ENCODE data around the gene NDUFB8.

Gene NDUFB8

GRCh38 chr10:100553929-100554328 lies 24.3 kb upstream of the NDUFB8 start:
- Histone ChIP-seq H3K27me3 (replicated peaks) (no peaks in the 10 kb centered on the region), H3K4me3 (ENCODE audit: low read depth, low read length) (no peak overlapping the region), H3K36me3 (replicated peaks) (peaks cover 9% of the 10 kb centered on the region), H3K27ac (no peak overlapping the region)
- no peak for TF ChIP-seq CTCF (IDR thresholded peaks at IDR 0.05; ENCODE audit: low read depth, low read length, missing control alignments)
- DNase-seq: no peak
- in situ Hi-C loops (cut with HindIII; ENCODE audit: low pct_ligation_motif_present, low sequenced_read_pairs): no loop called here

- no peak for DNase-seq
Observed at GRCh38 chr10:100551738-100552137, 22.1 kb upstream of the NDUFB8 start.

GRCh38 chr10:100551196-100551595 lies 21.5 kb upstream of the NDUFB8 start:
- DNase-seq: no peak
- Histone ChIP-seq H3K27me3 (replicated peaks) (no peaks in the 10 kb centered on the region), H3K27ac (no peak overlapping the region), H3K36me3 (replicated peaks) (peaks cover 32% of the 10 kb centered on the region), H3K4me3 (ENCODE audit: low read depth, low read length) (no peak overlapping the region)
- in situ Hi-C loops (cut with HindIII; ENCODE audit: low pct_ligation_motif_present, low sequenced_read_pairs): no loop called here
- TF ChIP-seq CTCF (IDR thresholded peaks at IDR 0.05; ENCODE audit: low read depth, low read length, missing control alignments): no peak

More at GRCh38 chr10:100551738-100552137, 22.1 kb upstream of the NDUFB8 start:
- no peak overlapping the region for H3K27ac ChIP-seq
- H3K4me3 ChIP-seq (ENCODE audit: low read depth, low read length): no peak overlapping the region
- no peaks in the 10 kb centered on the region for H3K27me3 ChIP-seq (replicated peaks)
- no peak for TF ChIP-seq CTCF (IDR thresholded peaks at IDR 0.05; ENCODE audit: low read depth, low read length, missing control alignments)
- in situ Hi-C loops (cut with HindIII; ENCODE audit: low pct_ligation_motif_present, low sequenced_read_pairs): no loop called here
- H3K36me3 ChIP-seq (replicated peaks): peaks cover 31% of the 10 kb centered on the region

GRCh38 chr10:100544950-100545349 lies 15.3 kb upstream of the NDUFB8 start:
- no peak for TF ChIP-seq CTCF (IDR thresholded peaks at IDR 0.05; ENCODE audit: low read depth, low read length, missing control alignments)
- H3K4me3 ChIP-seq (ENCODE audit: low read depth, low read length): no peak overlapping the region
- H3K27ac ChIP-seq: no peak overlapping the region
- H3K27me3 ChIP-seq (replicated peaks): no peaks in the 10 kb centered on the region
- in situ Hi-C loops (cut with HindIII; ENCODE audit: low pct_ligation_motif_present, low sequenced_read_pairs): loop anchor here (25.0 kb wide), 1 partner anchor 342 kb away; no protein-coding TSS in a partner anchor
- H3K36me3 ChIP-seq (replicated peaks): peaks cover 64% of the 10 kb centered on the region
- no peak for DNase-seq

- in situ Hi-C loops (cut with HindIII; ENCODE audit: low pct_ligation_motif_present, low sequenced_read_pairs): loop anchor here (25.0 kb wide), 1 partner anchor 350 kb away; no protein-coding TSS in a partner anchor
- DNase-seq: no peak
- Histone ChIP-seq H3K4me3 (ENCODE audit: low read depth, low read length) (no peak overlapping the region), H3K36me3 (replicated peaks) (peaks cover 27% of the 10 kb centered on the region), H3K27me3 (replicated peaks) (no peaks in the 10 kb centered on the region), H3K27ac (no peak overlapping the region)
- TF ChIP-seq CTCF (IDR thresholded peaks at IDR 0.05; ENCODE audit: low read depth, low read length, missing control alignments): no peak
Observed at GRCh38 chr10:100537475-100537874, 7.8 kb upstream of the NDUFB8 start.

GRCh38 chr10:100535715-100536353 lies 6.2 kb upstream of the NDUFB8 start, which contains the start of gene HIF1AN:
Gene HIF1AN (plus strand): TSS chr10:100535943. CDS start chr10:100535959, 16 bp downstream.
- H3K4me3 ChIP-seq (ENCODE audit: low read depth, low read length): peak within 1 kb of the TSS; percentile 71
- H3K27me3 ChIP-seq (replicated peaks): no peaks in the 10 kb centered on the region
- in situ Hi-C loops (cut with HindIII; ENCODE audit: low pct_ligation_motif_present, low sequenced_read_pairs): loop anchor here (25.0 kb wide), 1 partner anchor 351 kb away; no protein-coding TSS in a partner anchor
- DNase-seq: peak; percentile 95
- peak within 1 kb of the TSS; percentile 57 for H3K27ac ChIP-seq
- H3K36me3 ChIP-seq (replicated peaks): peaks cover 16% of the 10 kb centered on the region
- TF ChIP-seq CTCF (IDR thresholded peaks at IDR 0.05; ENCODE audit: low read depth, low read length, missing control alignments): peak; percentile 98
